ENCODE data around the gene TTC17. TPM values are rescaled to one million over a fixed set of nuclear protein-coding genes. Genes with fewer than 3 reads are reported as not detected.

TTC17 gene
- total RNA-seq, 2 experiments from 2014 or later = 71.3 to 84.2 TPM

- no TSS peak for BruUV-seq (replicated peaks)
- no peaks in the 10 kb centered on the region for H3K79me2 ChIP-seq (ENCODE audit: insufficient read depth, low read depth, low read length)
- no peaks in the 10 kb centered on the region for H3K9me3 ChIP-seq (ENCODE audit: low read length)
- no peak for DNase-seq (ENCODE audit: low spot score)
- no peaks in the 10 kb centered on the region for H3K9me2 ChIP-seq (ENCODE audit: insufficient read depth, low read length)
- no peak overlapping the region for H3K4me3 ChIP-seq (ENCODE audit: low read depth, low read length, poor library complexity, severe bottlenecking)
- H2AFZ ChIP-seq (ENCODE audit: low read length) = no peak overlapping the region
- intact Hi-C loops (cut with micrococcal nuclease; ENCODE audit: unreplicated experiment) = no loop called here
- no peak for TF ChIP-seq CTCF (conservative IDR thresholded peaks at IDR 0.05; ENCODE audit: low read length)
- TF ChIP-seq EZH2phosphoT487 (IDR thresholded peaks at IDR 0.05; ENCODE audit: borderline replicate concordance, low read depth, low read length) = no peak
- H3K4me1 ChIP-seq (ENCODE audit: insufficient read depth, low read length, poor library complexity, severe bottlenecking) = no peaks in the 10 kb centered on the region
- ChIA-PET POLR2A (interaction anchor here (0.7 to 0.9 kb wide), 2 partner anchors 11 to 14 kb away, joined by 3 read pairs; no protein-coding TSS in a partner anchor), CTCF (ENCODE audit: unreplicated experiment) (no interaction called here)
- no peak overlapping the region for H3K4me2 ChIP-seq (ENCODE audit: low read length)
- H4K20me1 ChIP-seq (ENCODE audit: insufficient read depth, low read length) = no peaks in the 10 kb centered on the region
- H3K36me3 ChIP-seq (ENCODE audit: insufficient read depth, low read length) = peaks cover 45% of the 10 kb centered on the region
- H3K27ac ChIP-seq (ENCODE audit: low read depth, low read length, poor library complexity, severe bottlenecking) = no peak overlapping the region
Measured at GRCh38 chr11:43434893-43435292, 76.2 kb downstream of the TTC17 start.

- no peak for DNase-seq (ENCODE audit: low spot score)
- no TSS peak for BruUV-seq (replicated peaks)
- H4K20me1 ChIP-seq (ENCODE audit: insufficient read depth, low read length) = no peaks in the 10 kb centered on the region
- H2AFZ ChIP-seq (ENCODE audit: low read length) = no peak overlapping the region
- no peak overlapping the region for H3K27ac ChIP-seq (ENCODE audit: low read depth, low read length, poor library complexity, severe bottlenecking)
- ChIA-PET CTCF (ENCODE audit: unreplicated experiment) (no interaction called here), POLR2A (interaction anchor here (0.6 kb wide), 1 partner anchor 184 kb away, joined by 4 read pairs; no protein-coding TSS in a partner anchor)
- H3K9me2 ChIP-seq (ENCODE audit: insufficient read depth, low read length) = no peaks in the 10 kb centered on the region
- H3K4me1 ChIP-seq (ENCODE audit: insufficient read depth, low read length, poor library complexity, severe bottlenecking) = no peaks in the 10 kb centered on the region
- H3K4me2 ChIP-seq (ENCODE audit: low read length) = no peak overlapping the region
- H3K4me3 ChIP-seq (ENCODE audit: low read depth, low read length, poor library complexity, severe bottlenecking) = no peak overlapping the region
- intact Hi-C loops (cut with micrococcal nuclease; ENCODE audit: unreplicated experiment) = no loop called here
- TF ChIP-seq CTCF (conservative IDR thresholded peaks at IDR 0.05; ENCODE audit: low read length) (no peak), EZH2phosphoT487 (IDR thresholded peaks at IDR 0.05; ENCODE audit: borderline replicate concordance, low read depth, low read length) (no peak)
- peaks cover 80% of the 10 kb centered on the region for H3K36me3 ChIP-seq (ENCODE audit: insufficient read depth, low read length)
- no peaks in the 10 kb centered on the region for H3K79me2 ChIP-seq (ENCODE audit: insufficient read depth, low read depth, low read length)
- H3K9me3 ChIP-seq (ENCODE audit: low read length) = no peaks in the 10 kb centered on the region
Measured at GRCh38 chr11:43440486-43440885, 81.8 kb downstream of the TTC17 start.

- POLR2A ChIA-PET = no interaction called here
- Histone ChIP-seq H2AFZ (ENCODE audit: low read length) (no peak overlapping the region), H3K27ac (ENCODE audit: low read depth, low read length, poor library complexity, severe bottlenecking) (no peak overlapping the region), H3K9me2 (ENCODE audit: insufficient read depth, low read length) (no peaks in the 10 kb centered on the region), H3K4me2 (ENCODE audit: low read length) (no peak overlapping the region), H3K79me2 (ENCODE audit: insufficient read depth, low read depth, low read length) (no peaks in the 10 kb centered on the region), H3K36me3 (ENCODE audit: insufficient read depth, low read length) (peaks cover 90% of the 10 kb centered on the region), H4K20me1 (ENCODE audit: insufficient read depth, low read length) (no peaks in the 10 kb centered on the region; the same call in 1 of the 2 replicates), H3K4me1 (ENCODE audit: insufficient read depth, low read length, poor library complexity, severe bottlenecking) (no peaks in the 10 kb centered on the region), H3K4me3 (ENCODE audit: low read depth, low read length, poor library complexity, severe bottlenecking) (no peak overlapping the region), H3K9me3 (ENCODE audit: low read length) (no peaks in the 10 kb centered on the region)
- intact Hi-C loops (cut with micrococcal nuclease; ENCODE audit: unreplicated experiment) = no loop called here
- no peak for TF ChIP-seq EZH2phosphoT487 (IDR thresholded peaks at IDR 0.05; ENCODE audit: borderline replicate concordance, low read depth, low read length)
- TF ChIP-seq CTCF (conservative IDR thresholded peaks at IDR 0.05; ENCODE audit: low read length) = no peak
- no peak for DNase-seq (ENCODE audit: low spot score)
- no TSS peak for BruUV-seq (replicated peaks)
- CTCF ChIA-PET (ENCODE audit: unreplicated experiment) = no interaction called here
Measured at GRCh38 chr11:43443811-43444210, 85.1 kb downstream of the TTC17 start.

Data from OCI-LY7 (cell line).